HEK293 (cell line): ENCODE data around the gene CENPP.

Source experiments
- CTCF ChIA-PET: fragments of 350-600 bp; formaldehyde crosslinking; extraction: SDS; loops from one replicate; lab custom pipeline; 2021; ENCODE audit warnings: antibody characterized with exemption; lab: Yijun Ruan, JAX
- POLR2A ChIA-PET: fragments of 300-600 bp; formaldehyde crosslinking; extraction: SDS; loops from one replicate; lab custom pipeline; 2020; ENCODE audit warnings: antibody characterized with exemption, inconsistent platforms; lab: Yijun Ruan, JAX
- H3K27ac ChIP-seq: fragments of 200-500 bp; sonication (Bioruptor generic); 2 replicates; pipeline ENCODE4 v1.5.1; 2014; ENCODE audit warnings: low read depth, low read length, control low read depth, inconsistent platforms; ENCODE audit errors: extremely low read depth
- H3K36me3 ChIP-seq, 2 experiments: fragments of 200-500 bp in 1 of 2; sonication (Bioruptor generic) in 1 of 2; 1 replicate in 1 of 2; 2 replicates in 1 of 2; pipeline ENCODE4 v1.5.1; 2014 to 2017; ENCODE audit warnings: inconsistent platforms in 2 of 2, low read length in 2 of 2; ENCODE audit not compliant: control insufficient read depth in 2 of 2, insufficient read depth in 1 of 2
- H3K4me1 ChIP-seq: fragments of 200-500 bp; sonication (Bioruptor generic); 2 replicates; pipeline ENCODE4 v1.5.1; 2014; ENCODE audit warnings: mild to moderate bottlenecking, low read length, inconsistent platforms; ENCODE audit not compliant: control insufficient read depth, insufficient read depth
- H3K4me3 ChIP-seq: 2 replicates; pipeline ENCODE4 v1.5.1; 2011; ENCODE audit warnings: low read depth, mild to moderate bottlenecking, control low read depth, low read length, moderate library complexity
- H3K9me3 ChIP-seq: fragments of 200-500 bp; sonication (Bioruptor generic); 2 replicates; pipeline ENCODE4 v1.5.1; 2014; ENCODE audit warnings: low read depth, low read length, inconsistent platforms; ENCODE audit not compliant: control insufficient read depth, insufficient read depth
- BCL11A ChIP-seq: fragments of 450-650 bp; formaldehyde crosslinking; IDR thresholded peaks from 2 replicates; pipeline ENCODE4 v1.5.1; 2016; ENCODE audit warnings: low read depth, missing biosample characterization, missing genetic modification characterization
- GLI2 ChIP-seq: fragments of 450-650 bp; formaldehyde crosslinking; IDR thresholded peaks from 2 replicates; pipeline ENCODE4; 2017; ENCODE audit warnings: missing biosample characterization, missing genetic modification characterization, low read depth, borderline replicate concordance
- KLF7 ChIP-seq: fragments of 450-650 bp; formaldehyde crosslinking; IDR thresholded peaks from 2 replicates; pipeline ENCODE4 v1.5.1; 2016; ENCODE audit warnings: missing biosample characterization, missing genetic modification characterization, borderline replicate concordance
- OVOL3 ChIP-seq: fragments of 450-650 bp; formaldehyde crosslinking; IDR thresholded peaks from 2 replicates; pipeline ENCODE4 v1.5.1; 2016; ENCODE audit warnings: missing biosample characterization, missing genetic modification characterization
- PRDM6 ChIP-seq: fragments of 450-650 bp; formaldehyde crosslinking; IDR thresholded peaks from 2 replicates; pipeline ENCODE4 v1.5.1; 2017; ENCODE audit warnings: missing biosample characterization, missing genetic modification characterization
- ZBTB11 ChIP-seq: fragments of 450-650 bp; formaldehyde crosslinking; conservative IDR thresholded peaks from 2 replicates; pipeline ENCODE4 v1.5.1; 2016; ENCODE audit warnings: low read depth, missing biosample characterization, missing genetic modification characterization
- ZBTB20 ChIP-seq: fragments of 450-650 bp; formaldehyde crosslinking; IDR thresholded peaks from 2 replicates; pipeline ENCODE4 v1.5.1; 2016; ENCODE audit warnings: missing biosample characterization, missing genetic modification characterization
- ZEB2 ChIP-seq: fragments of 450-650 bp; formaldehyde crosslinking; IDR thresholded peaks from 2 replicates; pipeline ENCODE4 v1.5.1; 2016; ENCODE audit warnings: missing biosample characterization, missing genetic modification characterization
- ZFHX2 ChIP-seq: fragments of 450-650 bp; formaldehyde crosslinking; conservative IDR thresholded peaks from 2 replicates; pipeline ENCODE4 v1.5.1; 2016; ENCODE audit warnings: missing biosample characterization, missing genetic modification characterization
- ZNF121 ChIP-seq: fragments of 450-650 bp; formaldehyde crosslinking; IDR thresholded peaks from 2 replicates; pipeline ENCODE4 v1.5.1; 2016; ENCODE audit warnings: missing biosample characterization, missing genetic modification characterization
- ZNF138 ChIP-seq: fragments of 450-650 bp; formaldehyde crosslinking; IDR thresholded peaks from 2 replicates; pipeline ENCODE4 v1.5.1; 2016; ENCODE audit warnings: missing biosample characterization, missing genetic modification characterization, borderline replicate concordance
- ZNF174 ChIP-seq: fragments of 450-650 bp; formaldehyde crosslinking; IDR thresholded peaks from 2 replicates; pipeline ENCODE4 v1.5.0; 2017; ENCODE audit warnings: missing biosample characterization, mild to moderate bottlenecking, missing genetic modification characterization
- ZNF202 ChIP-seq: fragments of 450-650 bp; formaldehyde crosslinking; IDR thresholded peaks from 2 replicates; pipeline ENCODE4 v1.5.1; 2016; ENCODE audit warnings: missing biosample characterization, missing genetic modification characterization, borderline replicate concordance
- ZNF221 ChIP-seq: fragments of 450-650 bp; formaldehyde crosslinking; IDR thresholded peaks from 2 replicates; pipeline ENCODE4 v1.5.1; 2017; ENCODE audit warnings: missing biosample characterization, missing genetic modification characterization, borderline replicate concordance
- ZNF37A ChIP-seq: fragments of 450-650 bp; IDR thresholded peaks from 2 replicates; pipeline ENCODE4 v1.5.1; 2018; ENCODE audit warnings: missing biosample characterization, missing genetic modification characterization
- ZNF416 ChIP-seq: fragments of 450-650 bp; formaldehyde crosslinking; IDR thresholded peaks from 2 replicates; pipeline ENCODE4 v1.5.1; 2016; ENCODE audit warnings: missing biosample characterization, missing genetic modification characterization
- ZNF596 ChIP-seq: fragments of 450-650 bp; IDR thresholded peaks from 2 replicates; pipeline ENCODE4 v1.5.0; 2018; ENCODE audit warnings: missing biosample characterization, mild to moderate bottlenecking, missing genetic modification characterization, moderate library complexity
- ZNF626 ChIP-seq: fragments of 450-650 bp; sonication (Bioruptor Pico); formaldehyde crosslinking; IDR thresholded peaks from 2 replicates; pipeline ENCODE4 v1.5.1; 2018; ENCODE audit warnings: missing biosample characterization, missing genetic modification characterization, inconsistent platforms
- ZNF654 ChIP-seq: fragments of 450-650 bp; formaldehyde crosslinking; IDR thresholded peaks from 2 replicates; pipeline ENCODE4 v1.5.1; 2016; ENCODE audit warnings: low read depth, missing biosample characterization, missing genetic modification characterization
- ZNF707 ChIP-seq: fragments of 450-650 bp; formaldehyde crosslinking; IDR thresholded peaks from 2 replicates; pipeline ENCODE4 v1.5.1; 2016; ENCODE audit warnings: missing biosample characterization, missing genetic modification characterization
- ZNF747 ChIP-seq: fragments of 450-650 bp; formaldehyde crosslinking; IDR thresholded peaks from 2 replicates; pipeline ENCODE4 v1.5.1; 2016; ENCODE audit warnings: missing biosample characterization, missing genetic modification characterization
- ZNF76 ChIP-seq: fragments of 450-650 bp; formaldehyde crosslinking; IDR thresholded peaks from 2 replicates; pipeline ENCODE4; 2016; ENCODE audit warnings: low read depth, missing biosample characterization, missing genetic modification characterization, borderline replicate concordance
- ZNF776 ChIP-seq: fragments of 450-650 bp; formaldehyde crosslinking; IDR thresholded peaks from 2 replicates; pipeline ENCODE4 v1.5.0; 2017; ENCODE audit warnings: missing biosample characterization, missing genetic modification characterization, borderline replicate concordance
- ZNF830 ChIP-seq: fragments of 450-650 bp; IDR thresholded peaks from 2 replicates; pipeline ENCODE4 v1.5.0; 2018; ENCODE audit warnings: missing biosample characterization, missing genetic modification characterization, low read depth, mild to moderate bottlenecking, moderate library complexity
- ZNF843 ChIP-seq: fragments of 450-650 bp; formaldehyde crosslinking; IDR thresholded peaks from 2 replicates; pipeline ENCODE4 v1.5.1; 2016; ENCODE audit warnings: missing biosample characterization, missing genetic modification characterization

The CENPP gene

GRCh38 chr9:92661127-92661526, 335.4 kb downstream of the CENPP start:
- POLR2A ChIA-PET: interaction anchor here (1.2 kb wide), 1 partner anchor 9 kb away, joined by 4 read pairs; the partner anchor contains the start of gene IPPK
- H3K36me3 ChIP-seq: peaks cover 0 to 42% of the 10 kb centered on the region in 2 experiments; a peak in 1 of 3 replicates
- H3K9me3 ChIP-seq: no peaks in the 10 kb centered on the region
- no peak overlapping the region for H3K27ac ChIP-seq
- H3K4me3 ChIP-seq: no peak overlapping the region
- 0 out of 2 replicates have a peak, but pooled peaks cover 3% of the 10 kb centered on the region for H3K4me1 ChIP-seq
- CTCF ChIA-PET: no interaction called here
- no peak for TF ChIP-seq ZNF138 (tag by site-specific recombination)
- TF ChIP-seq ZBTB11 (tag by site-specific recombination): no peak
- TF ChIP-seq ZNF174: no peak
- no peak for TF ChIP-seq ZNF830 (tag by site-specific recombination)
- TF ChIP-seq BCL11A (tag by site-specific recombination): no peak
- TF ChIP-seq ZNF121 (tag by site-specific recombination): no peak
- no peak for TF ChIP-seq ZFHX2 (tag by site-specific recombination)
- no peak for TF ChIP-seq PRDM6 (tag by site-specific recombination)
- no peak for TF ChIP-seq ZNF626 (tag by site-specific recombination)
- no peak for TF ChIP-seq OVOL3 (tag by site-specific recombination)
- TF ChIP-seq ZNF707 (tag by site-specific recombination): no peak

GRCh38 chr9:92661743-92662142, 336.0 kb downstream of the CENPP start:
- H3K4me1 ChIP-seq: 0 out of 2 replicates have a peak, but pooled peaks cover 3% of the 10 kb centered on the region
- TF ChIP-seq GLI2: no peak
- TF ChIP-seq KLF7 (tag by site-specific recombination): no peak
- TF ChIP-seq ZNF76: no peak
- no peak for TF ChIP-seq ZEB2 (tag by site-specific recombination)
- no peak for TF ChIP-seq ZBTB20 (tag by site-specific recombination)
- no peak for TF ChIP-seq ZNF776
- TF ChIP-seq ZNF596 (tag by site-specific recombination): no peak
- TF ChIP-seq ZNF416: no peak
- no peak for TF ChIP-seq ZNF843 (tag by site-specific recombination)
- no peak for TF ChIP-seq ZNF138 (tag by site-specific recombination)
- TF ChIP-seq ZNF747 (tag by site-specific recombination): no peak
- no peak for TF ChIP-seq ZNF37A
- no peak for TF ChIP-seq ZNF654 (tag by site-specific recombination)
- no peak for TF ChIP-seq ZNF202 (tag by site-specific recombination)
- TF ChIP-seq ZNF221: no peak
- TF ChIP-seq, all 188 proteins: peak for 0
- no peak overlapping the region for H3K27ac ChIP-seq
- H3K36me3 ChIP-seq: peaks cover 0 to 42% of the 10 kb centered on the region in 2 experiments; a peak in 1 of 3 replicates
- H3K9me3 ChIP-seq: no peaks in the 10 kb centered on the region
- CTCF ChIA-PET: interaction anchor here (0.7 kb wide), 1 partner anchor 1217 kb away, joined by 3 read pairs; no protein-coding TSS in a partner anchor
- no peak overlapping the region for H3K4me3 ChIP-seq
- POLR2A ChIA-PET: interaction anchor here (1.2 kb wide), 1 partner anchor 9 kb away, joined by 4 read pairs; the partner anchor contains the start of gene IPPK
